Measurements from ENCODE around the gene ULBP3.
"Not testable (repeated sequence)": the region's sequence is repeated elsewhere in the genome, so short reads cannot be mapped to it uniquely, and the experiment has no call there.

Gene ULBP3

DNA sequence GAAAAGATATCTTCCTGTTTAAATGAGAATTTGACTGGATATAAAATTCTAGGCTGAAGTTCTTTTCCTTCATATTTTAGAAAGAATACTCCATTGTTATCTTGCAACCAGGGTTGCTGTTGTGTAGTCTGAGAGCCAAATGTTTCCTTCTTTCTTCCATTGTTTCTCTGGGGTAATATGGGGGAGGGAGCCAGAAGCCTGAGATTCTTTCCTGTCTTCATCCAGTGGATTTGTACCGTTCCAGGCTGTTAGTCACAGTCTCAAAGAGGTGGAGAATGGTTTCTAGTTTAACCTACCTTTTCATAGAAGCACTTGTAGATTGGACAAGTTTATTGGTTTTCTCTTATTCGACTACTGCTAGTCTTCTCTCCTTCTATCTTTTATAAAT lies 6.1 kb upstream of the ULBP3 start:
- no peak for DNase-seq

DNA sequence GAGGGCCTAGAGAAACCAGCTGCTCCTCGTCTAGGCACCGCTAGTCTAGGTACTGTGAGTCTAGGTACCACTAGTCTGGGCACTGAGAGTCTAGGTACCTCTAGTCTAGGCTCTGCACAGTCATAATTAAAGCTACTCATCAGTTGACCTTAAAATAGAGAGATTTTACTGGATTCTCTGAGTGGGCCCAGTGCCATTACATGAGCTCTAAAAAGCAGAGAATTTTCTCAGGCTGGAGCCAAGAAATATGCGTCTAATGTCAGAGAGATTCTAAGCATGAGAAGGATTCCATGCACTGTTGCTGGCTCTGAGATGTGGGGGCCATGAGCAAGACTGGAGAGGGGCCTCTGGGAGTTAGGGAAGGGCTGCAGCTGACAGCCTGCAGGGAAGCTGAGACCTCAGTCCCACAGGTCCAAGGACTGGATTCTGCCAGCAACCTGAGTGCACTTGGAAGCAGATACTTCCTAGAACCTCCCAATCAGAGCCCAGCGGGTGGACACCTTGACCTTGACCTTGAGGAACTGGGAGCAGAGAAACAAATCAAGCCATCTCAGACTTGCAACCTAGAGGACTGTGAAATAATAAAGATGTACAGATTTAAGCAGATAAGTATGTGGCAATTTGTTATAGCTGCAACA lies 5.6 kb upstream of the ULBP3 start:
- DNase-seq = not testable (repeated sequence)

DNA sequence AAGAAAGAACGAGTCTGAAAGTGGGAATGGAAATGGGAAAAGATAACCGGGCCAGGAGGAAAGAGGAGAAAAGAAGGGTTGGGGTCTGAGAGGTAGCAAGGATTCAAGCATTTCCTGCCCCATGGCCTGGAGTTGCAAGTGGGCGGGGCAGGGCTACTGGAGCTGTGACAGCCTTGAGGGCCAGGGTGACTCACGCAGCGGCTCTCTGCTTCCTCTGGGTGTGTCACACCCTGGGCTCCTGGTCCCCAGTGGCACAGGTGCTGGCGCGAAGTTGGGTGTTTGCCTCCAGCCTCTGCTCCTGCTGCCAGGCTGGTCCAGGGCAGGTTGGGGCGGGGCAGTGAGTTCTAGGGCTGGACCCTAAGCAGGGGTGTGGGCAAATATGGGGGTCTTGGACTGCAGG lies 3.3 kb upstream of the ULBP3 start:
- DNase-seq = peak in 1 of 2 experiments; percentile 19

DNA sequence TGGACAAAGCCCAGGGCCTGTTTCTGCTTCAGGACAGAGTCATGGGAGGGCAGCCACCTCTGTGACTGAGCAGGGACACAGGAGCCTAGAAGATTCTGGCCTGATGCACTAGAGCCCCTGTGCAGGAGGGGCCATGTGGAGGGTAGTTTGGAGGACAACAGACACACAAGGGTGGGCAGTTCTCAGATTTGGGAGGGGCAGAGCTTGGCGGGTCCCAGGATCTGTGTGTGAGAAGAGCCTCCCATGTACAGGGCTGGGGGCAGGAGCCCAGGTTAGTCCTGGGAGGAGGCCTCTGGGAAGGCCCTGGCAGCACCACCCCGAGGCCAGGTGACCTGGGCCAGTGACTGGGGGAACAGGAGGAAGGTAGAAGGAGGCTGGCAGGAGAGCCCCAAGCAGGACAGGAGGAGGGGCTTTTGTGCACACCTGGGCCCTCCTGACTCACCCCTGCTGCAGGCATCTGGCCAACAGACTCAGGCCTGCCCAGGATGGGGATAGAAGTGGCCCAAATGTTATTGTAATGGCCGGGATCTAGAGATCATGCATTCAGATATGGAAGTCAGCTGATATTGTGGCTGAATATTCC lies 1.4 kb upstream of the ULBP3 start:
- no peak for DNase-seq

DNA sequence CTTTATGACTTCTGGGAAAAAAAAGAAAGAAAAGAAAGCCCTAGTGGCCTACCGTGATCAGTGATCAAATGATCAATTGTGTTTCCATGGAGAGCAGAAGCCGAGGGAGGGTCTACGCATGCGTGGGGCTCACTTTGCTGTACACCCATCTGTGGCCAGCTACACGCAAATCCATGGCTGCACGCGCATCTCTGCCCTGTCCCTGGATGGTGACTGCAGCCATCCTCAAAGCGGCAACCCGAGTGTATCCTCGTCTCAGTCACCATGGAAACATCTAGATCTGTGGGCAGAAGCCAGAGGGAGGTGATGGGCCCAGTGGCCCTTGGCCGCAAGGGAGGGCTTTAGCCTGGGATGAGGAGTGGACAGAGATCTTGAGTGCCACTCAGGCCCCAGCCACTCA lies 785 bp upstream of the ULBP3 start:
- DNase-seq = peak; percentile 55 to 75

DNA sequence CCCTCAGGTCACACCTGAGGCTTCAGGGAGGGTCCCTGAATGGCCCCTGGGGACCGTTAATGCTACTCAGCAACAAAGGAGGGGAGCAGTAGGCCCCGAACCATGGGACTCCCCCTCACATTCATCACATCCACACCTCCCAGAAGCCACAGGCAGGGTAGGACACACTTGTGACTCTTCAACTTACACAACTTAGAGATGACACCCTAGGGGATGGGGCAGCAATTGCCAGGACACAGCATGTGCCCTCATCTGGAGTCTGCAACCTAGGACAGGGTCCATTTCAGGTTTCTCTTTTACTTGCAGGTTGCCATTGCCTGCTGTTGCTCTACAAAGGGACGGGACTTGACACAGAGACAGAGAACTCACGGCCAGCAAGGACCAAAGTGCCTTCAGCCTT lies 770 bp downstream of the ULBP3 start:
- no peak for DNase-seq

DNA sequence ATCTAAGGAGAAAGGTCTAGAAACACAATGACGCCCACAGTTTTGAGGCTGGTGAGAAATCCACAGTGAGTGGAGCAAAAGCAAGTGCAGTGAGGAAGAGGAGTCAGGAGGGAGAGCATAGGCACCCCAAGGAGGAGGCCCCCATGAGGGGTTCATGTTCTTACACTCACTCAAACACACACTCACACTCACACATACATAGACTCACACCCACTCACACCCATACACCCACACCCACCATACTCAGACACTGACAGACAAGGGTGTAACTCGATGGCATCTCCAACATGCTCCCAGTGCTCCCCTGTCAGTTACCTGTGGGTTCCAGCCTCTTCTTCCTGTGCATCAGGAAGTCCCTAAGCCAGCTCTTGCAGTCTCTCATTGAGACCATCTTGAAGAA lies 3.8 kb downstream of the ULBP3 start:
- no peak for DNase-seq

DNA sequence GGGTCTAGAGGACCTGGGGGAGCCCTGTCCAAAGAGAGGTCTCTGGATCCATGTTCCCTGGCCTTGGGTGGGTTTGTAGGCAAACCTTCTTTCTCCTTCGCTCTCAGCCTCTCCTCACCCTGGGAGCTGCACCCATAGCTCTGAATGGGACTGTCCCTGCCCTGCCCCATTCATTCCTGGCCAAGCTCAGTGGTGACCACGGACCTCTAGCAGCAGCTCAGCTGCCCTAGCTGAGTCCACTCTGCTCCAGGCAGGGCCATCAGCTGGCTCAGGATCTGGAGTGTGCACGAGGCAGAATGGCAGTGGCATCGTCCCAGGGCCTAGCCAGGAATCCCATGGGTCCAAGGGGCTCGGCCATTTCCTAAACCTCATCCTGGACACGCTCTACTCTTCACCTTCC lies 5.3 kb downstream of the ULBP3 start:
- no peak for DNase-seq

DNA sequence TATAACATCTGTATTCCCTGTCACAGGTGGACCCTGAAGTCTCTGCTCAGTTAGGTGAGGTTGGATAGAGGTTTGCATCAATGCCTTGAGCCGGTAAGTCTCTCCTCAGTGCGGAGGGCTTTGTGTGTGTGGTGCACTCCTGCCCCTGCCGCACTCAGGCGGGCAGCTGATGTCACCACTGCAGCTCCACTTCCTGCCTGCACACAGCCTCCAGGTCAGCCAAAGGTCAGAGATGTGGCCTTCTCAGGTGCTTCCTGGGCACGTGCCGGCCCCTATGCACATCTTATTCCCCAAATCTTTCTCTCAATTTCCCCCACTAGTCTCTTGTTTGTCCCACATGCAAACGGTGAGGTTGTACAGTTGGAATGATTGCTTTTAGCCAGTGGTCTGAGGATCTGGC lies 8.9 kb downstream of the ULBP3 start:
- DNase-seq = not testable (repeated sequence)

DNA sequence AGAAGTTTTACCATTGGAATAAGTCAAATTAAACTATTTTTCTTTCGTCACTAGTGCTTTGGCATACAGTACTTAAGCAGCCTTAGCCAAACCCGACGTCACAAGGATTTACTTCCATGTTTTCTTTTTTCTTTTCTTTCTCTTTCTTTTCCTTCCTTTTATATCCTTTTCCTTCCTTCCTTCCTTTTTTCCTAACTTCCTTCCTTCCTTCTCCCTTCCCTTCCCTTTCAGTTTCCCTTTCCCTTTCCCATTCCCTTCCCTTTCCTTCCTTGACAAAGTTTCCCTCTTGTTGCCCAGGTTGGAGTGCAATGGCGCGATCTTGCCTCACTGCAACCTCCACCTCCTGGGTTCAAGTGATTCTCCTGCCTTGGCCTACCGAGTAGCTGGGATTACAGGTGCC lies 9.9 kb downstream of the ULBP3 start:
- no peak for DNase-seq

DNA sequence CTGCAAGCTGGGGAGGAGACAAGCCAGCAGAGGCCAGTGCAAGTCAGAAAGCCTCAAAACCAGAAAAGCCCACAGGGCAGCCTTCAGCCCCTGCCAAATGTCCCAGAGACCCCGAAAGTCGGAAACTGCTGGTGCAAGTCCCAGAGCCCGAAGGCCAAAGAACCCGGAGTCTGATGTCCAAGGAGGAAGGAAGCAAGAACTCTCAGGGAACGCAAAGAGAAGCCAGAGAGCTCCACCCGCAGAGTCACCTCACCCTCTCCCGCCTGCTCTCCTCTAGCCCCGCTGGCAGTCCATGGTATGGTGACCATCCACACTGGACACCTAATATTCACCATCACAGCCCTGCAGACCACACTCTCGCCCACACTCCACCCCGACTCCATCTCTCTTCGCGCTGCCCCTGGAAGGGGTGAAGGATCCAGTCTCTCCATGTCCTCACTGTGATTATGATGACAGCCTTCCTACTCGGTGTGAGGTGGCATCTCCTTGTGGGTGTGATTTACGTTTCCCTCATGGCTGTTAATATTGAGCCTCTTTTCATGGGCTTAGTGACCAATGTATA lies 10.6 kb downstream of the ULBP3 start:
- DNase-seq = no peak

DNA sequence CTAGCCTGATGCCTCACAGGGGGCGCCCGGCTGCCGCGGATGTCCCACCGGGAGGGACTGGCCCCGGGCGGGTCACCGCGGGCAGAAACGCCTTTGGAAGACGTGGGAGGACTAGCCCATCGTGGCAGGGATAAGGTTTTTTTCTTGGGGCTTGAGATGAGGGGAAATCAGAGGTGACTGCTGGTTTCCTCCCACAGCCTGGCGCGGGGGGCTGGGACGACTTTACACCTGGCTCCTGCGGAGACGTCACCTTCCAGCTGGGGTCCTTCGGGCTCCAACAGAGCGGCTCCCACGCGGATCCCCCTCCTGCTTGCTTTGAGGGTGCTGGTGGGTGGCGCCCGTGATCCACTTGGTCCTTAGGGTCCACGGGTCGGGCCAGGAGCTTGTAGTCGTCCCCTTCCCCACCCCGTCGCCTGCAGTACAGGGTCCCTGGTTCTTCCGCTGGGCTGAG lies 11.4 kb downstream of the ULBP3 start:
- DNase-seq = no peak

DNA sequence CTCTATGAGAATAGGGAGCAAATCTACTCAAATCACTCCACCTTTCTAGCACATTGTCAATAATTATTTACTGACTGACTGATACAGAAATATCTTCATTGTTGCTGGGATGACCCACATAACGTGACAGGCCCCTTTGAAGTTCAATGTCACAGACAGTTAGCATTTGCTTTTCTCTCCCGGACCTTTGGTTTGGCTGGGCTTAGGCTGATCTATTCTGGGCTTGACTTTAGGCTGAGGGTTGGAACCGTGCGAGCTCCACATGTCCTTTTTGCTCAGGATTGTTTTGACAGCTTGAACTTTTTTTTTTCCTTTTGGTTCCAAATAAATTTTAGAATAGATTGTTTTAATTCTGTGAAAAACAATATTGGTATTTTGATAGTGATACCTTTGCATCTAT lies 12.0 kb downstream of the ULBP3 start:
- DNase-seq = no peak

DNA sequence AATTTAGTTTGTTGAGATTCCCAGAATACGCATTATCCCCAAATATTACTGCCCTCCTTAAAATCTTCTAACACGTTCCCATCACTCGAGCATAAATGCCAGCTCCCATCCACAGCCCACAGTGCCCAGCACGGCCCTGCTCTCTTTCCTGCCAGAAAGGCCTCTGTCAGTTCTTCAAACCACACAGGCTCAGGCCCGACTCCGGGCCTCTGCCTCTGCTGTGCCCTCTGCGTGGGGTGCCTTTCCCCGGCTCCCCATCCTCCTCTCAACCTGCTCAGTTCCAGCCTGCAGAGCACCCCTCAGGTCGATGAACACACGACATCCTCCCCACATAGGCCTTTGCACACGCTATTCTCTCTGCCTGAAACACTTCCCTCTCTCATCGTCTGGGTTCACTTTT lies 12.8 kb downstream of the ULBP3 start:
- no peak for DNase-seq

DNA sequence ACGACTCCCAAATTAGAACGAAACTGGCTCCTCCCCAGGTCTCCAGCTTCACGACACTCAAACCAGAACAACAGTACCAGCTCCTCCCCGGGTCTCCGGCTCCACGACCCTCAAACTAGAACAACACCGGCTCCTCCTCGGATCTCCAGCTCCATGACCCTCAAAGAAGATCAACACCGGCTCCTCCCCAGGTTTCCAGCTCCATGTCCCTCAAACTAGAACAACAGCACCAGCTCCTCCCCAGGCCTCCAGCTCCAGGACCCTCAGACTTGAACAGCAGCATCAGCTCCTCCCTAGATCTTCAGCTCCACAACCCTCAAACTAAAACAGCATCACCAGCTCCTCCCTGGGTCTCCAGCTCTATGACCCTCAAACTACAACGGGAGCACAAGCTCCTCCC lies 13.8 kb downstream of the ULBP3 start:
- DNase-seq = no peak

DNA sequence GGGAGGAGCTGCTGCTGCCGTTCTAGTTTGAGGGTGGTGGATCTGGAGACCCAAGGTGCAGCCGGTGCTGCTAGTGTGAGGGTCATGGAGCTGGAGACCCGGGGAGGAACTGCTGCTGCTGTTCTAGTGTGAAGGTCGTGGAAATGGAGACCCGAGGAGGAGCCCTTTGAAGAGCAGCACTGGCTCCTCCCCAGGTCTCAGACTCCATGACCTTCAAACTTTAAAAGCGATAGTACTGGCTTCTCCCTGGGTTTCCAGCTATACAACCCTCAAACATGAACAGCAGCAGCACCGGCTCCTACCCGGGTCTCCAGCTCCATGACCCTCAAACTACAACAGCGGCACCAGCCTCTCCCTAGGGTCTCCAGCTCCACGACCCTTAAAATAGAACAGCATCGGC lies 15.5 kb downstream of the ULBP3 start:
- DNase-seq = no peak

DNA sequence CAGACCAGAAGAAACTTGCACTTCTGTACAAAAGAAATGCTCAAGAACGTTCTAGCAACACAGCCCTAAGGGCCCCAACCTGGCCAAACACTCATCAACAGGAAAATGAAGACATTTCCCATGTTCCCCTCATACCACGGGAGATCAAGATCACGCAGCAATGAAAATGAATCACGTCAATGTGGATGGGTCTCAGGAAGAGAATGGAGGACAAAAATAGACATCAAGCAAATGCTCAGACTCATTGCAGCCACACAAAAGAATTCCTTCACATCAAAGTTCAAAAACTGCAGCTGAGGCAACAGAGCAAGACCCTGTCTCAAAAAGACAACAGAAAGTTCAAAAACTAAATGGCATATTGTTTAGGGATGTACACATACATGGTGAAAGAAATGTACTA lies 18.1 kb downstream of the ULBP3 start:
- DNase-seq = no peak

DNA sequence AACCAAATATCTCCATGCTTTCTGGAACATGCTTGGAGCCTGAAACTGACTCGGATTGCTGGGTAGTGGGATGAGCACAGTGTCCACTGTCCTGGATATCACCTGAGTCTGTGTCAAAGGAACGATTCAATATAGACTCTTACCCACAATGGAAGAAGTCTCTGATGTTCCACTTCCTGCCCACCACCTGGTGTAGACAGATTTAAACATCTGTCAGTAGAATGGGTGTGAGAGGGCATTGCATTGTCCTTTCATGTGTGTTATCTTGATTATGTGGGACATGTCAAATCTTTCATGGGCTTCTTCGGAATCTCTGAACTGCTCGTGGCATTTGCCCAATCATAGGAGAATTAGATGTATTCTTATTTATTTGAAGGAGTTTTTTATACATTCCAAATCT lies 20.8 kb downstream of the ULBP3 start:
- DNase-seq = no peak

DNA sequence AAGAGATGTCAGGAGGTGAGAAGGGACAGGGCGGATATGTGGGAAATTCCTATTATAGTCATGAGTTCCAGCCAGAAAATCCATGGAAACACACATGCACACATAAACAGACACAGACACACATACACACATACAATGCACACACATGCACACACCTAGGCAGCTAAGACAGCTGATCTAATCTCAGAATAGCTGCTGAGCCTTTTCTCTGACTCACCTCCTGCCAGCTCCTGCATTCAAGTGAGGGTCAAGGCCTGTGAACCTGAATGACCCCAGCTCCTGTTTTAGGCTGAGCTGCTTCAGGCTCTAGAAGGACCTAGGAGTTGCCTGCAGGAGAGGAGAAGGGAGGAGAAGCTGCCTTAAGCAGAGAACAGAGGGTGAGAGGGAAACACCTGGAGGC lies 22.0 kb downstream of the ULBP3 start:
- DNase-seq = no peak

DNA sequence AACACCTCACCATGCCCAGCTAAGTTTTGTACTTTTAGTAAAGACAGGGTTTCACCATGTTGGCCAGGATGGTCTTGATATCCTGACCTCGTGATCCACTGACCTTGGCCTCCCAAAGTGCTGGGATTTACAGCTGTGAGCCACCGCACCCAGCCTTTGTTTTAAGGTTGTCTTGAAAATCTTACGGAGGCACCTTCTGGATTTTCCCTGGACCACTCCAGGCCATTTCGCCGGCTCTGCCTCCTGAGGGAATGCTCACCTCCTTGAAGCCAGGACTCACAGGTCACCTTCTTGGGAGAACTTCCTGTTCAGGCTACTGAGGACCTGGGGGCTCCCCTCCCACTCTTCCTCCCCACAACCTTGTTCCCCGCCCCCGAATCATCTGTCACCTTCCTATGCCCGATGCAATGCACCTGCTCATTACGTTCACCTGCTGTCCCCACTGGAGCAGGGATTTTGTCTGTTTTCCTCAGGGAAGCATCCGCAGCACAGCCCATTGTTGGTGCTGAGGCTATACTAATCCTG lies 24.2 kb downstream of the ULBP3 start:
- DNase-seq = no peak

DNA sequence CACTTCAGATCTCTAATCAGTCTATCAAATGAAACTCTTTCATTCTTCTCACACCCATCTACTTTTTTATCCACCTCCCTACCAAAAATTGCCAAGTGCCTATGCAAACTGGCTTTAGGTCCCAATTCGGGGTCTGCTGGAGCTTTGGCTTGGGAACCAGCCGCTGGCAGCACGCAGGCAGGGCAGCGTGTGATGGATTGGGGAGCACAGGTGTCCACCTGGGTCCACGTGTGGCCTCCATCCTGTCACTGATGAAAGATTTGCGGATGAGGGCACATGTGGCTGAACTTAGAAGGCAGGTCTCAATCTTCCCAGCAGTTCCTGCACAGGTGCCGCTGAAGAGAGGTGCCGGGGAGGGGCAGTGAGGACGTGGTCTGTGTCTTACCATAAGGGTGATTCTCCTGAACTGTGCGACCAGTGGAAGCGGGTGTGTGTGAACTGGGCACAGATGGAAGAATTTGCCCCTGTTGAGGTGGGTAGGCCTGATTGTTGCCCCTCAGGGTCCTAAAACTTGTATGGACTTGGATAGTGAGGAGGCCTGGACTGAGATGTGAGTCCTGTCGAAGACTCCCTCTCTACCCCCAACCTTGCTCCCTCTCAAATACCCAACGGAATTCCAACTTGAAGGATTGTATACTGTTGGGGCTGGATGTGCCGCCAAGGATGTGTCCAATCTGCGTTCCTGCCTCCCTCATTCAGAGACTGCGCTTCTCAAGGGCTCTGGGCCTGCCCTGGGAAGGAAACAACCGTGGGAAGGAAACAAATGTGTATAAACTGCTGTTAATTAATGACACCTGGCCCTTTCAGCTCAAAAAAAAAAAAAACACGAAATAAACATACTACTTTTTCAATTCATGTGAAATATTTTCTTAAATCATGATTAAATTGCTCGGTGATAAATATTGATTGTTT lies 25.2 kb downstream of the ULBP3 start:
- no peak for DNase-seq

DNA sequence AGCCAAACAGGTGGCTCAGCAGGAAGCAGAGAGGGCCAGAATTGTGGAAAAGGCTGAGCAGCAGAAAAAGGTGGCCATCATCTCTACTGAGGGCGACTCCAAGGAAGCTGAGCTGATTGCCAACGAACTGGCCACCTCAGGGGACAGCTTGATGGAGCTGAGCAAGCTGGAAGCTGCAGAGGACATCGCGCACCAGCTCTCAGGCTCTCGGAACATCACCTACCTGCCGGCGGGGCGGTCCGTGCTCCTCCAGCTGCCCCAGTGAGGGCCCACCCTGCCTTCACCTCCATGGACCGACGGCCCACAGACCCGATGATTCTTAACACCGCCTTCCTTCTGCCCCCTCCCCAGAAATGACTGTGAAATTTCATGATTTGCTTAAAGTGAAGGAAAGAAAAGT lies 25.8 kb downstream of the ULBP3 start:
- no peak for DNase-seq
